Measurements from ENCODE around the gene NEURL1B. TPM values are rescaled to one million over a fixed set of nuclear protein-coding genes. Genes with fewer than 3 reads are reported as not detected.

NEURL1B gene
- total RNA-seq, 1 donor from 2014 or later: 4.4 TPM

GRCh38 chr5:172736508-172737135, 95.6 kb downstream of the NEURL1B start:
- no peak for DNase-seq (ENCODE audit: low read depth)
- no peak for TF ChIP-seq CTCF (conservative IDR thresholded peaks at IDR 0.05; ENCODE audit: low read depth, low read length)
- H3K4me3 ChIP-seq (ENCODE audit: low read depth, low read length): no peak overlapping the region

- TF ChIP-seq CTCF (conservative IDR thresholded peaks at IDR 0.05; ENCODE audit: low read depth, low read length): no peak
- DNase-seq (ENCODE audit: low read depth): no peak
- no peak overlapping the region for H3K4me3 ChIP-seq (ENCODE audit: low read depth, low read length)
Observed at GRCh38 chr5:172739375-172739774, 98.3 kb downstream of the NEURL1B start.

- no peak overlapping the region for H3K4me3 ChIP-seq (ENCODE audit: low read depth, low read length)
- no peak for TF ChIP-seq CTCF (conservative IDR thresholded peaks at IDR 0.05; ENCODE audit: low read depth, low read length)
- DNase-seq (ENCODE audit: low read depth): peak; percentile 79
Observed at GRCh38 chr5:172740428-172741205, 99.6 kb downstream of the NEURL1B start.

Other genes starting within 250 kb of the NEURL1B start
- gene SH3PXD2B, start 186.7 kb upstream of the NEURL1B start, total RNA-seq: 23.7 and 25.6 TPM in 2 replicates
- 186 and 215 TPM in 2 replicates for gene DUSP1, start 129.9 kb downstream of the NEURL1B start, total RNA-seq
- gene ERGIC1, start 193.0 kb downstream of the NEURL1B start, total RNA-seq: 99.1 and 155 TPM in 2 replicates

Data from epithelial cell of proximal tubule (primary cell).